GM21528 (cell line): ENCODE measurements around the gene APOBR.
"Not testable (repeated sequence)": the region's sequence is repeated elsewhere in the genome, so short reads cannot be mapped to it uniquely, and the experiment has no call there.

ENCODE experiments used
- ATAC-seq: cut with Tn5 transposase; IDR thresholded peaks from one replicate; pipeline ENCODE4 v1.9.1; 2021; ENCODE audit warnings: mild to moderate bottlenecking, moderate library complexity; ENCODE audit not compliant: unreplicated experiment, low FRiP score

Gene APOBR

GRCh38 chr16:28498666-28499381, 4.4 kb downstream of the APOBR start:
- no peak for ATAC-seq

GRCh38 chr16:28499854-28500253, 5.4 kb downstream of the APOBR start:
- no peak for ATAC-seq

GRCh38 chr16:28500476-28501180, 6.2 kb downstream of the APOBR start:
- ATAC-seq: not testable (repeated sequence)

GRCh38 chr16:28501258-28502232, 7.1 kb downstream of the APOBR start:
- no peak for ATAC-seq

GRCh38 chr16:28502290-28502689, 7.8 kb downstream of the APOBR start:
- no peak for ATAC-seq

- no peak for ATAC-seq
Measured at GRCh38 chr16:28503470-28504259, 9.2 kb downstream of the APOBR start.

- no peak for ATAC-seq
Measured at GRCh38 chr16:28504707-28505404, 10.4 kb downstream of the APOBR start.

- ATAC-seq: no peak
Measured at GRCh38 chr16:28505489-28506137, 11.2 kb downstream of the APOBR start.

- no peak for ATAC-seq
Measured at GRCh38 chr16:28511031-28511430, 16.6 kb downstream of the APOBR start.

- ATAC-seq: no peak
Measured at GRCh38 chr16:28511801-28512789, 17.7 kb downstream of the APOBR start.

- no peak for ATAC-seq
Measured at GRCh38 chr16:28513484-28514181, 19.2 kb downstream of the APOBR start.

- no peak for ATAC-seq
Measured at GRCh38 chr16:28514246-28514645, 19.8 kb downstream of the APOBR start.

- ATAC-seq: no peak
Measured at GRCh38 chr16:28520672-28521071, 26.2 kb downstream of the APOBR start.

- no peak for ATAC-seq
Measured at GRCh38 chr16:28521436-28521835, 27.0 kb downstream of the APOBR start.

GRCh38 chr16:28522792-28523191, 28.3 kb downstream of the APOBR start:
- ATAC-seq: no peak

GRCh38 chr16:28524681-28525171, 30.3 kb downstream of the APOBR start:
- no peak for ATAC-seq
